Keratinocyte (primary cell): ENCODE measurements around the gene MEFV. TPM values are rescaled to one million over a fixed set of nuclear protein-coding genes. Genes with fewer than 3 reads are reported as not detected.
"Not testable (repeated sequence)": the region's sequence is repeated elsewhere in the genome, so short reads cannot be mapped to it uniquely, and the experiment has no call there.

Experiments used
- DNase-seq: peaks from one replicate; pipeline ENCODE4 v3.0.0-alpha.2; 2011; ENCODE audit warnings: low read depth, missing footprints, low spot score
- FAIRE-seq: peaks from 2 replicates; lab custom pipeline; 2011; peaks lifted over from hg19 to GRCh38; lab: Jason Lieb, UNC
- H2AFZ ChIP-seq: 2 replicates; pipeline ENCODE4 v1.6.0; 2012; ENCODE audit warnings: low read length, control low read depth, inconsistent platforms; ENCODE audit not compliant: control insufficient read depth
- H3K27ac ChIP-seq: 2 replicates; pipeline ENCODE4 v1.5.1; 2011; ENCODE audit warnings: low read length; ENCODE audit not compliant: control insufficient read depth, insufficient read depth
- H3K27me3 ChIP-seq: 3 replicates; pipeline ENCODE4 v1.6.0; 2011; ENCODE audit warnings: low read length; ENCODE audit not compliant: control insufficient read depth, insufficient read depth; ENCODE audit errors: extremely low read depth
- H3K36me3 ChIP-seq, 2 experiments: 2 replicates in 1 of 2; 3 replicates in 1 of 2; pipeline ENCODE4 v1.5.1; 2011; ENCODE audit warnings: low read length in 2 of 2, mild to moderate bottlenecking in 1 of 2; ENCODE audit not compliant: control insufficient read depth in 2 of 2, insufficient read depth in 2 of 2; ENCODE audit errors: extremely low read depth in 1 of 2
- H3K4me1 ChIP-seq: 3 replicates; pipeline ENCODE4 v1.5.1; 2011; ENCODE audit warnings: low read length; ENCODE audit not compliant: control insufficient read depth, insufficient read depth; ENCODE audit errors: extremely low read depth
- H3K4me2 ChIP-seq: 3 replicates; pipeline ENCODE4 v1.6.0; 2011; ENCODE audit warnings: low read depth, low read length; ENCODE audit not compliant: control insufficient read depth, insufficient read depth; ENCODE audit errors: extremely low read depth
- H3K4me3 ChIP-seq, 3 experiments: fragments of 200-600 bp in 1 of 3; sonication (generic) in 1 of 3; 2 replicates in 2 of 3; 3 replicates in 1 of 3; pipeline ENCODE4 v1.5.1; 2011 to 2016; ENCODE audit warnings: low read length in 3 of 3, mild to moderate bottlenecking in 3 of 3, control low read depth in 2 of 3, inconsistent platforms in 1 of 3, low read depth in 1 of 3, mixed read lengths in 1 of 3, mixed run types in 1 of 3, moderate library complexity in 1 of 3; ENCODE audit not compliant: control insufficient read depth in 2 of 3, insufficient read depth in 2 of 3; ENCODE audit errors: extremely low read depth in 1 of 3
- H3K79me2 ChIP-seq: 2 replicates; pipeline ENCODE4 v1.6.0; 2012; ENCODE audit warnings: low read length; ENCODE audit not compliant: control insufficient read depth, insufficient read depth
- H3K9ac ChIP-seq: 3 replicates; pipeline ENCODE4 v1.6.0; 2011; ENCODE audit warnings: low read length; ENCODE audit not compliant: control insufficient read depth, insufficient read depth; ENCODE audit errors: extremely low read depth
- H3K9me1 ChIP-seq: 3 replicates; pipeline ENCODE4 v1.6.0; 2011; ENCODE audit warnings: low read length; ENCODE audit not compliant: control insufficient read depth, insufficient read depth; ENCODE audit errors: extremely low read depth
- H3K9me3 ChIP-seq: 2 replicates; pipeline ENCODE4 v1.5.1; 2012; ENCODE audit warnings: low read depth, low read length; ENCODE audit not compliant: control insufficient read depth
- H4K20me1 ChIP-seq: 3 replicates; pipeline ENCODE4 v1.6.0; 2011; ENCODE audit warnings: low read length; ENCODE audit not compliant: control insufficient read depth, insufficient read depth; ENCODE audit errors: extremely low read depth
- CTCF ChIP-seq, 3 experiments: IDR thresholded peaks in 1 of 3; conservative IDR thresholded peaks in 1 of 3; optimal IDR thresholded peaks in 1 of 3; 2 replicates in 2 of 3; 3 replicates in 1 of 3; pipeline versions ENCODE3 to v1.5.1; 2011; ENCODE audit warnings: low read length in 3 of 3, mild to moderate bottlenecking in 3 of 3, moderate library complexity in 2 of 3, control low read depth in 1 of 3, inconsistent platforms in 1 of 3; ENCODE audit not compliant: insufficient read depth in 2 of 3; ENCODE audit errors: extremely low read depth in 1 of 3
- EZH2 ChIP-seq: IDR thresholded peaks from one replicate; pipeline ENCODE4 v1.6.1; 2012; ENCODE audit warnings: inconsistent platforms, mild to moderate bottlenecking, low read length, moderate library complexity
- dilution Hi-C: fragments of 300-500 bp; cut with MboI; formaldehyde crosslinking; loops from one replicate; pipeline ENCODE4 v1.7.0; 2020; ENCODE audit warnings: low sequenced_read_pairs; ENCODE audit not compliant: extremely low pct_ligation_motif_present
- polyA plus RNA-seq, 5 experiments: library from polyadenylated mRNA; depleted of rRNA in 3 of 5; stranded (reverse) in 3 of 5; stranded (forward) in 1 of 5; unstranded in 1 of 5; fragments of >200 nt; gene quantifications; 1 replicate in 1 of 5; 2 replicates in 3 of 5; 3 replicates in 1 of 5; pipeline versions ENCODE4 v1.2.1 to v1.2.3, GENCODE V29; 2011 to 2012; ENCODE audit warnings: missing spikeins in 2 of 5, low read depth in 1 of 5, low replicate concordance in 1 of 5

Gene MEFV
- polyA plus RNA-seq, 1 donor (not counting 4 experiments of a cell fraction or from before 2014, with no cell fraction given) = not detected

- DNase-seq (no peak), FAIRE-seq (no peak)
- Histone ChIP-seq H3K9me1 (no peaks in the 10 kb centered on the region), H3K36me3 (no peaks in the 10 kb centered on the region), H3K27ac (no peak overlapping the region), H3K9ac (no peak overlapping the region), H3K4me2 (no peak overlapping the region), H3K4me3 (no peak overlapping the region), H3K4me1 (no peaks in the 10 kb centered on the region), H4K20me1 (no peaks in the 10 kb centered on the region), H3K27me3 (no peaks in the 10 kb centered on the region), H3K79me2 (no peaks in the 10 kb centered on the region), H3K9me3 (peaks cover 2% of the 10 kb centered on the region), H2AFZ (no peak overlapping the region)
- dilution Hi-C loops = no loop called here
- no peak for TF ChIP-seq CTCF (optimal IDR thresholded peaks at IDR 0.05 in 1 of 3, IDR thresholded peaks at IDR 0.05 in 1 of 3, conservative IDR thresholded peaks at IDR 0.05 in 1 of 3; ENCODE audit: extremely low read depth in 1 of 3, insufficient read depth in 2 of 3, low read length in 3 of 3)
- TF ChIP-seq EZH2 = no peak
These were observed 53.4 kb downstream of the MEFV start for GRCh38 chr16:3202903-3203539.

GRCh38 chr16:3198334-3199072 is 57.9 kb downstream of the MEFV start:
- H3K27ac ChIP-seq = no peak overlapping the region
- H3K36me3 ChIP-seq = no peaks in the 10 kb centered on the region
- DNase-seq (no peak), FAIRE-seq (no peak)
- H3K9me1 ChIP-seq = no peaks in the 10 kb centered on the region
- no peaks in the 10 kb centered on the region for H3K4me1 ChIP-seq
- no peak overlapping the region for H3K9ac ChIP-seq
- TF ChIP-seq EZH2 = no peak
- TF ChIP-seq CTCF (optimal IDR thresholded peaks at IDR 0.05 in 1 of 3, IDR thresholded peaks at IDR 0.05 in 1 of 3, conservative IDR thresholded peaks at IDR 0.05 in 1 of 3; ENCODE audit: extremely low read depth in 1 of 3, insufficient read depth in 2 of 3, low read length in 3 of 3) = no peak
- no peaks in the 10 kb centered on the region for H3K9me3 ChIP-seq
- no peaks in the 10 kb centered on the region for H3K79me2 ChIP-seq
- no peaks in the 10 kb centered on the region for H3K27me3 ChIP-seq
- H3K4me2 ChIP-seq = no peak overlapping the region
- H4K20me1 ChIP-seq = no peaks in the 10 kb centered on the region
- no peak overlapping the region for H3K4me3 ChIP-seq
- dilution Hi-C loops = no loop called here
- H2AFZ ChIP-seq = no peak overlapping the region

GRCh38 chr16:3197694-3198333 is 58.6 kb downstream of the MEFV start:
- DNase-seq, H3K4me2 ChIP-seq, H3K9me1 ChIP-seq, H3K36me3 ChIP-seq, H4K20me1 ChIP-seq, H3K27ac ChIP-seq, H3K79me2 ChIP-seq, H3K4me1 ChIP-seq, H2AFZ ChIP-seq, H3K9ac ChIP-seq, H3K9me3 ChIP-seq, FAIRE-seq, dilution Hi-C loops, H3K4me3 ChIP-seq, H3K27me3 ChIP-seq: not testable (repeated sequence)
